T47D (cell line): ENCODE results near the gene POLN.
"Not testable (repeated sequence)": the region's sequence is repeated elsewhere in the genome, so short reads cannot be mapped to it uniquely, and the experiment has no call there.

Source experiments
- DNase-seq, 2 experiments: peaks; one replicate each; pipeline versions ENCODE4 v3.0.0 to v3.0.0-alpha.2; 2011 to 2012; ENCODE audit warnings: low read depth in 1 of 2, low spot score in 1 of 2
- JUND ChIP-seq: IDR thresholded peaks from 2 replicates; pipeline ENCODE4 v1.6.1; 2012; ENCODE audit warnings: low read depth
- in situ Hi-C: cut with HindIII; loops from 2 replicates; pipeline ENCODE4 v1.10.0; 2016; ENCODE audit warnings: low sequenced_read_pairs, low pct_unique_long_range_greater_than_20kb

POLN gene

DNA sequence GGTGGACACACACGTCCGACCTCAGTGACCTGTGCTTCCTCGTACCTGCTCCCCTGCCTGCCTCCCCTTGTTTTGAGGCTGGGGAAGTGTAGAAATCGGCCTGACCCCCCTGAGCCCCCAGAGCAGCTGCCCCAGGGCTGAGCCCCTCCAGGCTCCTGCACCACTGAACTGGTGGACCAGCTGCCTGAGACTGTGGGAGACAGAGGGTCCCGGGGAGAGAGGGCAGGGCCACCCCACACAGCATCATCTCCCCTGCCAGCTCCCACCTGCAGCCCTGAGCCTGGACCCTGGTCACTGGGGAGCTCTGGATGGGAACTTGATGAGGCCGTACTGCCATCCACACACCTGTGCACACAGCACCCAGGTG, 197.8 kb downstream of the POLN start:
- no peak for DNase-seq
- in situ Hi-C loops = no loop called here
- TF ChIP-seq JUND = no peak

DNA sequence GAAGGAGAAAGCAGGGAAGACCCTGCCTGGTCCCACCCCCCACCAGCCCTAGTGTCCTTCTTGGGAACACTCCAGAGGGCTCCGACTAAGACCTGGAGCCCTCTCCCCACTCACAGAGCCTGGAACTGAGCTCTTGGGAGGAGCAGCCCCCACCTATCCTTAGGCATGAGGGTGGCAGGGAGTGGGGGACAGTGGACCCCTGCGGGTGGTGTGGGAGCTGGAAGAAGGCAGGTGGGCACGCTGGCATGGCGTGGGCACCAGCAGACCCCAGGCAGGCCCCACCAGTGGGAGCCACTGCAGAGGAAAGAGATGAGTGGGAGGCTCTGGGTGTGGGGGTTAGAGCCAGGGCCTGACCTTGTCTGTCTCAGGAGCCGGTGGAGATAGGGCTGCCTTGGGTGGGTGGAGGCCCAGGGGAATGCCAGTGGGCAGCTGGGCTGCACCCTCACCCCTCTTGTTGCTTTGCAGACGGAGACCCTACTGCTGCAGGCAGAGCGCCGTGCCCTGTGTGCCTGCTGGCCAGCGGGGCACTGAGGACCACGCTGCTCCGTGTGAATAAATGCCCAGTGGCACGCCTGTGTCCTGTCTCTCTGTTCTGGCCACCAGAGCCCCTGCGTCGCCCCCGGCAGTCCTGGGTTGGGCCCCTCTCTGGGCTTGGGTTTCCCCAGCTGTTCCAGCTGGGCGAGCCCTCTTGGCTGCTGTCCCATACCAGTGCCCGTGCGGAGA, 198.4 kb downstream of the POLN start:
- no peak for TF ChIP-seq JUND
- DNase-seq = no peak
- in situ Hi-C loops = no loop called here

DNA sequence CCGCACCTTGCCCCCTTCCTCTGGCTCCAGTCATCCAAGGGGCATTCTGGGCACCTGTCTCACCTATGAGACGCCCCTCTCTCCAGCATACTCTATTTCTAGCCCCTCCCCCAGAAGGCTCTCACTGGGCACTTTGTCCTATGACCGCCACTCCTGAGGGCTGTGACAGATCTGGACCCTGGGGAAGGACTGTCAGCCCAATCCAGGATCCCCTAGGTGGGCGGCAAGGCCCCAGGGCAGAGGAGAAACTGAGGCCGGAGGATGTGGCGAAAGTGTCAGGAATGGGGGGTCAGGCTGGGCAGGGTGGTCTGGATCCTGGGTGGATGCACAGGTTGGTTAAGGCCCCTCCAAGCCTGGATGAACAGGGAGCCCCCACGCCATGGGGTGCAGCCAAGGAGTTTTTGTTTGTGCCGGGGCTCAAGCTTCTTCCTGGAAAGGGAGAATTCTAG, 198.9 kb downstream of the POLN start:
- no peak for TF ChIP-seq JUND
- DNase-seq = no peak

DNA sequence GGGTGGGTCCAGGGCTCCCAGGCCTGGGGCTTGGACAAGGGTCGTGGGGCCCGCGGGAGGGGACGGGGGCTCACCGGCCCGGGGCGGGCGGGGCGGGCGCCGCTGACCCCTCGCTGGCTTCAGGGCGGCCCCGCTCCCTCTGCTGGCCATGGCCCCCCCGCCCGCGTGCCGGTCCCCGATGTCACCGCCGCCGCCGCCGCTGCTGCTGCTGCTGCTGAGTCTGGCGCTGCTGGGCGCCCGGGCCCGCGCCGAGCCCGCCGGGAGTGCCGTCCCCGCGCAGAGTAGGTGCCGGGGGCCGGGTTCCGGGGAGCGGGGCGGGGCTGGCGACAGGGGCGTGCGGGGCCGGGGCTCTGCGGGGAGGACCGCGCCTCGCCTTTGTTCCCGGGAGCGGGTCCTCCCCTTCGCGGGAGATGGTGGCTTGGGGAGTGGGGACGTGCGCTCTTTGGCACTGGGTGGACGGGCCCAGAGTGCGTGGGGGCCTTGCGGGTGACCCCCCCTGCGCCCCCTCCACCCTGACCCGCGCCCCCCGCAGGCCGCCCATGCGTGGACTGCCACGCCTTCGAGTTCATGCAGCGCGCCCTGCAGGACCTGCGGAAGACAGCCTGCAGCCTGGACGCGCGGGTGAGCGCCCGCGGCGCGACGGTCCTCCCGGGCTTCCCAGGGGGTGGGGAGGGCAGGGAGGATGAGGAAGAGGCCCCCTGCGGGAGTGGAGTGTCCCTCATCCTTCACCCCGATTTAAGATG, 199.5 kb downstream of the POLN start:
- no peak for TF ChIP-seq JUND
- peak; percentile 13 to 65 for DNase-seq
- in situ Hi-C loops = no loop called here

More for the DNA sequence above, 198.9 kb downstream of the POLN start:
- in situ Hi-C loops = no loop called here

DNA sequence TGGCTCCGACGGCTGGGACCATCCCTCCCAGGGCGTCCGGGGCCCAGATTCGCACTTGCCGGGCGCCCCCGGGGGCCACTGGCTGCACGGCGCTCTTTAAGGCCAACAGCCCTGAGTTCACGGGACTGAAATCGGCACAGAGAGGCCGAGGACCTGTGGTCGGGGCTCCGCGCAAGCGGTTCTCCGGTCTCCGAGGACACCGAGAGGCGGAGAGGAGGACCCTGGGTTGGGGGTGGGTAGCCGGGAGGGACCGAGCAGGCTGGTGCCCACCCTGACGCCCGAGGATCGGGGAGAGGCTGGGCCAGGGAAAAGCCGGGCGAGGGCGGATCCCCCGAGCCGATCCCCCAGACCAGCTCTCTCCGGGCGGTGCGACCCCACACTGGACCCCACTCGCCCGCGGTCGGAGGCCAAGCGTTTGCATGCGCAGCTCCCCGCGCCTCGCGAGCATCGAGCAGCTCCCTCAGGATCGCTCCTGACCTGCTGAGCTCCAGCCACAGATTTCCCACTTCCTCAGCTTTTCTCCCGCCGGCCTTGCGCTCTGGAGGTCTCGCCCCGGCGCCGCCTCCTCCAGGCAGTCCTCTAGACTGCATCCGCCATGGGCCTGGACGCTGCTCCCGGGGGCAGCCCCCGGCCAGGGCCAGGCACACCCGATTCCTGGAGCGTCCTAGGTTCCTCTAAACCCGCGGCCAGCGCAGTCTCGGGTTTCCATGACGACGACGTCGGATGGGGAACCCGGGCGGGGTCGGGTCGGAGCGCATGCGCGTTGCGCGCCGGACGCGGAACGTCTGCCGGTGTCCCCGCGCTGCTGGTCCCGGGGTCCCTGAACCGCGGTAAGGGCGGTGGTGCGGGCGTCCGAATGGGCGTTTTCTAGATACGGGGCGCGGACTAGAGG, 200.4 kb downstream of the POLN start:
- TF ChIP-seq JUND = no peak
- peak; percentile 70 to 90 for DNase-seq
- in situ Hi-C loops = no loop called here

DNA sequence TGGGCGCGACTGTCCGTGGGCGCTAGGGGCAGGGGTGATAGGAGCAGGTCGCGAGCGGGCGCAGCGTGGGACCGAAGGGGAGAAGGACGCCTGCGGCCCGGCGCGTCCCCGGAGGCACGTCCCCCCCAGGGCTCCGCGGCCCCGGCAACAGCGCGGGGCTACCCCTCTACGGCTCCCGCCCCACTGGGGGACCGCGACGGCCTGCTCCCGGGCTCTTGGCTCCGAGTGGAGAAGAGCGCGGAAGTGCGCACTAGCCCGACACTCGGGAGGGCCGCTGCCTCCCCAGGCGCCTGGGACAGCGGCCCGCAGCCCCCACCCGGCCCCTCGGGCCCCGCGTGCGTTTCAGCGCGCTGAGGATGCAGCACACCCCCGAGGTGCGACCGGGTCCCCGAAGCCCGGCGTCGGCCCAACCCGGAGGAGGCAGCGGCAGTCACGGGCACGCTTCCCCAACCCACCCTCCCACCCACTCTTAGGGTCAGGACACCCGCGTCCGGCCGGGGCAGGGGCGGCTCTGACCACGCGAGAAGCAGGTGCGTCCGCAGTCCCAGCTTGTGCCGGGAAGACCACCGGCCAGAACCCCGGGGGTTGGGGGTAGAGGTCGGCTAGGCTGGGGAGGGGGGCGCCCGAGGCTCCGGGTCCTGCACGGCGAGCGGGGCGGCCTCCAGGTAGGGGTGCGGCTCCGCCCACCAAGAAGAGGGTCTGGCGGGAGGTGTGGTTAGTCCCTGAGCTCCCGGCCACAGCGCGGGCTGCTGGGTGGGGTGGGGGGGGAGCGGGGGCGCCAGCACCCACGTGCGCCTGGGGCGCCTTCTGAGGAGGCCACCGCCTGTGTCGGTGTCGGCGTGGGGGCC, 201.3 kb downstream of the POLN start:
- DNase-seq = no peak
- in situ Hi-C loops = no loop called here
- no peak for TF ChIP-seq JUND

DNA sequence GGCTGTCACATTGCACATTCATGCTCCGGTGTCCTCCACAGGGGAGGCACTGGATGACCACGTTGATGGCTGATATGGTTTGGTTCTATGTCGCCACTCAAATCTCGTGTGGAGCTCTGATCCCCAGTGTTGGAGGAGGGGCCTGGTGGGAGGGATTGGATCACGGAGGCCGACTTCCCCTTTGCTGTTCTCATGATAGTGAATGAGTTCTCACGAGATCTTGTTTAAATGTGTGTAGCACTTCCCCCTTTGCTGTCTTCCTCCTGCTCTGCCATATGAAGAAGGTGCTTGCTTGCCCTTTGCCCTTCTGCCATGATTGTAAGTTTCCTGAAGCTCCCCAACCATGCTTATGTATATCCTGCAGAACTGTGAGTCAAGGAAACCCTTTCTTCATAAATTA, 205.1 kb downstream of the POLN start:
- no peak for DNase-seq
- no peak for TF ChIP-seq JUND
- in situ Hi-C loops = no loop called here

DNA sequence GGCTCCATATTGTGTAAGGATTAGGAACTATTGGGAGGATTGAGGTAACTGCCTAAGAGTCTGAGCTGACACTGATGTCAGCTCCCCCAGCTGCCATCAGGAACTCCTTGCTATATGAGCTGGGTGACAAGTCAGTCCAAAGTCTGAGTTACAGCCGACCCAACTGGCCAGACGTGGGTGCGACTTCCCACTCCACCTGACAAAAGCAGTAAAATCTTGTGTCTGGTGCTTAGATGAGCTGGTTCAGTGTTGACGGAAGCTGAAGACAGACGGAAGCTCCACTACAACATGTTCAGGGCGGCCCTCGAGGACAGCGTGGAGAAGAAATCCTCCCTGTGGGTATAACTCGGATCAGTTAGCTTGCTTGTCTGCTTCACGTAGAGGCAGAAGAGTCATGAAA, 205.6 kb downstream of the POLN start:
- TF ChIP-seq JUND = no peak
- in situ Hi-C loops = no loop called here

DNA sequence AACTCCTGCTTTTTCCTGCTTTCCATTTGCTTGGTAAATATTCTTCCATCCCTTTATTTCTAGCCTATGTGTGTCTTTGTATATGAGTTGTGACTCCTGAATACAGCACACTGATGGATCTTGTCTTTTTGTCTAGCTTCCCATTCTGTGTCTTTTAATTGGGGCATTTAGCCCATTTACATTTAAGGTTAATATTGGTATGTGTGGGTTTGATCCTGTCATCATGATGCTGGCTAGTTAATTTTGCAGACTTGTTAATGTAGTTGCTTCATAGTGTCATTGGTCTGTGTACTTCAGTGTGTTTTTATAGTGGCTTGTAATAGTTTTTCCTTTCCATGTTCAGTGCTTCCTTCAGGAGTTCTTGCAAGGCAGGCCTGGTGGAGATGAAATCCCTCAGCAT, 210.8 kb downstream of the POLN start:
- in situ Hi-C loops, DNase-seq: not testable (repeated sequence)

More for the DNA sequence above, 205.6 kb downstream of the POLN start:
- DNase-seq = no peak

DNA sequence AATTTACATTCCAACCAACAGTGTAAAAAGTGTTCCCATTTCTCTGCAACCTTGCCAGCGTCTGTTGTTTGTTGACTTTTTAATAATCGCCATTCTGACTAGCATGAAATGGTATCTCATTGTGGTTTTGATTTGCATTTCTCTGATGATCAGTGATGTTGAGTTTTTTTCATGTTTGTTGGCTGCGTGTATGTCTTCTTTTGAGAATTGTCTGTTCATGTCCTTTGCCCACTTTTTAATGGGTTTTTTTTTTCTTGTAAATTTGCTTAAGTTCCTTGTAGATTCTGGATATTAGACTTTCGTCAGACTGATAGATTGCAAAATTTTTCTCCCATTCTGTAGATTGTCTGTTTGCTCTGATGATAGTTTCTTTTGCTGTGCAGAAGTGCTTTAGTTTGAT, 214.8 kb downstream of the POLN start:
- DNase-seq, in situ Hi-C loops: not testable (repeated sequence)

DNA sequence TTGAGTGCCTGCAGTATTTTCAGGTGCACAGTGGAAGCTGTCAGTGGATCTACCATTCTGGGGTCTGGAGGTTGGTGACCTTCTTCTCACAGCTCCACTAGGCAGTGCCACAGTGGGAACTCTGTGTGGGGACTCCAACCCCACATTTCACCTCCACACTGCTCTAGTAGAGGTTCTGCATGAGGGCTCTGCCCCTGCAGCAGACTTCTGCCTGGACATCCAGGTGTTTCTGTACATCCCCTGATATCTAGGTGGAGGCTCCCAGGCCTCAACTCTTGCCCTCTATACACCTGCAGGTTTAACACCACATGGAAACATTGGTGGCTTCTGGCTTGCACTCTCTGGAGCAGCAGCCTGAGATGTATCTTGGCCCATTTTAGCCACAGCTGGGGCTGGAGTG, 216.1 kb downstream of the POLN start:
- no peak for TF ChIP-seq JUND
- no peak for DNase-seq
- in situ Hi-C loops = no loop called here

DNA sequence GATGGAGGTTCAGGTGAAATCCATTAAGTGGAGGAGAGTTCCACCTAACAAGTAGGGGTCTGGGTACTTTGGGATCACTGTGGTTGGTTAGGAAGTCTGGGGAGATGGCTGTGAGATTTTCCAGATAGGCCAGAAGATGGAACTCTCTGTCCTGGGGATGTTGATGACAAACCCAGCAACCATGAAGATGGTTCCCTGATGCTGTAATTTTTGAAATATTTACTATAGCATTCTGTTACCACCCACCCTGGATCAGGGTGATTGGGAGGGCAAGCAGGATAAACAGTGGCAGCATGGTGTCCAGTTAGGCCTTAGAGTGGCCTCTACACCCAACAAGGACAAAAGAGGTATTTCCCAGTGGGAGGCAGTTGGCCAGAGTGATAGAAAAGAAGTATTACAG, 217.2 kb downstream of the POLN start:
- no peak for DNase-seq
- no peak for TF ChIP-seq JUND

More for the DNA sequence above, 217.2 kb downstream of the POLN start:
- in situ Hi-C loops = no loop called here
